NCI-H1417 treated with DMSO at 0.1 percent for 48 hours (cell line): ENCODE data around the gene THADA.

Experiments
- DNase-seq: peaks from one replicate; lab custom pipeline; 2025; lab: John Stamatoyannopoulos, UW

THADA gene

GRCh38 chr2:43323857-43324256 lies 272.0 kb downstream of the THADA start:
- no peak for DNase-seq

GRCh38 chr2:43321446-43321845 lies 274.4 kb downstream of the THADA start:
- no peak for DNase-seq

- no peak for DNase-seq
Measured at GRCh38 chr2:43319541-43319940, 276.3 kb downstream of the THADA start.

- DNase-seq = no peak
Measured at GRCh38 chr2:43318791-43319190, 277.0 kb downstream of the THADA start.

DNA sequence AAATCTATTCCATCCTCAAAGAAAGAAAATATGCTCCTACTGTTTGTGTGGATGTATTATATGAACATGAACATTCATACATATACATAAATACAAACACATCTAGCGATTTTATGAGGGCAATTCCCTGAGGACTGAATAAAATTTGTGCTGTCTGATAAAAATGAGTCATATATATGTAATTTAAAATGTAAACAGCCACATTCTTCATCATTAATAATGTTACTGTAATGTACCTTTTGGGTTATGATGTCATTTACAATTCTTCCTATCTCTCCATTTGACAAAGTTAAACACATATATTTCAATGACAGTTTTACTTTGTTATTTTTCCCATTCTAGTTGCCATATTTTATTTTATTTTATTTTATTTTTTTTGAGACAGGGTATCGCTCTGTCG lies 278.2 kb downstream of the THADA start:
- DNase-seq = no peak

GRCh38 chr2:43317194-43317593 lies 278.6 kb downstream of the THADA start:
- no peak for DNase-seq

DNA sequence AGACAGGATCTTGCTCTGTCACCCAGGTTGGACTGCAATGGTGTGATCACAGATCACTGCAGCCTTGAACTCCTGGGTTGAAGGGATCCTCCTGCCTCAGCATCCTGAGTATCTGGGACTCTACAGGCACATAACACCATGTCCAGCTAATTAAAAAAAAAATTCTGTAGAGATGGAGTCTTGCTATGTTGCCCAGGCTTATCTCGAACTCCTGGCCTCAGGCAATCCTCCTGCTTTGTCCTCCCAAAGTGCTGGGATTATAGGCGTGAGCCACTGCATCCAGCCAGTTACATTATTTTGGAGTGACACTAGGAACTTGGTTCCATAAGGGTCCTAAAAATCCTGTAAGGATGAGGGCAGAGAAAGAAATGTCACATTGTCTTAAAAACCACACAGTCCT lies 280.4 kb downstream of the THADA start:
- DNase-seq = no peak

- DNase-seq = no peak
Measured at GRCh38 chr2:43314299-43314927, 281.4 kb downstream of the THADA start.

- no peak for DNase-seq
Measured at GRCh38 chr2:43313642-43314017, 282.2 kb downstream of the THADA start.

- DNase-seq = no peak
Measured at GRCh38 chr2:43312755-43313641, 282.8 kb downstream of the THADA start.

DNA sequence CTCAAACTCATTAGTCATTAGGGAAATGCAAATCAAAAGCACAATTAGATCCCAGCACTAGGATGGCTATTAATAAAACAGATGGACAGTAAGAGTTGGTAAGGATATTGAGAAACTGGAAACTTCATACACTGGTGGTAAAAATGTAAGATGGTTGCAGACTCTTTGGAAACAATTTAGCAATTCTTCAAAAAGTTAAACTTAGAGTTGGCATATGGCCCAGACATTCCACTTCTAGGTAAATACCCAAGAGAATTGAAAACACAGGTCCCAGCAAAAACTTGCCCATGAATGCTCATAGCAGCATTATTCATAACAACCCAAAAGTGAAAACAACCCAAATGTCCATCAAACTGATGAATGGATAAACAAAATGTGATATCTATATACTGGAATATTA lies 284.6 kb downstream of the THADA start:
- DNase-seq = no peak

DNA sequence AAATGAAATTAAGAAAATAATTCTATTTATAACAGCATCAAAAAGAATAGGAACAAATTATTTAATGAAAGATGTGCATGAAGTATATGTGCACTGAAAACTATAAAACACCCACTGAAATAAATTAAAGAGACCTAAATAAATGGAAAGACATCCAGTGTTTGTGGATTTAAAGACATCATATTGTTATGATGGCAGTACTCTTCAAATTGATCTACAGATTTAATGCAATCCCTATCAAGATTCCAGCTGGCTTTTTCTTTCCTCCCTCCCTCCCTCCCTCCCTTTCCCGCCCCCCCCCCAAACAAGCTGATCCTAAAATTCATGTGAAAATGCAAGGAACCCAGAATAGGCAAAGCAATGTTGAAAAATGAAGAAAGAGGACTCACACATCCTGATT lies 285.9 kb downstream of the THADA start:
- DNase-seq = no peak

- DNase-seq = no peak
Measured at GRCh38 chr2:43307973-43308372, 287.9 kb downstream of the THADA start.

DNA sequence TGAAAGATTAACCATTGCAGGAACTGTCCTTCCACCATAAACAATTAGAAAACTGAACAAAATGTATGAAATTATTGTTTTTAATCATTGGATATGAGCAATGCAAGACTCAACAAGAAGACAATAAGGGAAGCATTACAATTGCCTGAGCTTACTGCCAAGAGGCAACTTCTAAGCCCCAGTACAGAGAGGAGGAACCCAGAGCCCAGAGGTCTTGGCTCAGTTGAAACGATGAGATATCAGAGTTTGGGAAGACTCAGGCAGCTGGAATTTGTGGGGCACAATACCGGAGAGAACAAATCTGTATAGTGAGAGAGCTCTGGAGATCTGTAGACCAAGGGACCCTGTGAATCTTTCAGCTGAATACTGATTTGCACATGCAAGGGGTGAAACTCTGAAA lies 288.8 kb downstream of the THADA start:
- no peak for DNase-seq

DNA sequence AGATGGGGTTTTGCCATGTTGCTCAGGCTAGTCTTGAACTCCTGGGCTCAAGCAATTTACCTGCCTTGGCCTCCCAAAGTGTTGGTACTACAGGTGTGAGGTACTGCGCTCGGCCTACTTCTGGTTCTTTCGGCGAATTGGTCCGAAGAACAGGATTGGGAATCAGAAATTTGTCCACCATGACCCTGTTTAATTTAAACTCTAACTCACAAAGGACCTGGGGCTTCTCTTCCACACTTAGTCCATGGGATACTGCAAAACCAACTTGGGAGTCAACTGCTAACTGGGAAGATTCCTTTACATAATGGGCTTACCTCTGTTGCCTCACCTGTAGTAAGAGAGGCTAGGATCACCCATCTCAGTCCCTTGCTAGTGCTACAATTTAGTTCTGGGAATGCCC lies 289.6 kb downstream of the THADA start:
- DNase-seq = no peak

DNA sequence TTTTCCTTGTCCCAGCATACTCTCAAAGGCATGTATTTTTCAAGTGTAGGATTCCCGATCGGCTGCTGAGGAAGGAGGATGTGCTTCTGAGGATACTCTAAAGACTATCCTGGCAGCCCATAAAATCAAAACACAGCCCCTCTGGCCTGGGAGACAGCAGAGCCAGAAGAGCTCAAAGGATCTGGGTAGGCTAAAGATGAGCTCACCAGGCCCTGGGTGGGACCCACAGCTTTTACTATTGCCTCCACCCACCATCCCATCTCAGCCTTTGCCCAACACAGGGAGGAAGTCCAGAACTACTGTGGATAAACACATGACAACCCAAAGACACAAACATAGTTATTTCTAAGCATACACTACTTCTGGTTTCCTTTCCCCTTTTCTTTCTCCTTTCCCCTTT lies 290.3 kb downstream of the THADA start:
- DNase-seq = no peak

GRCh38 chr2:43305012-43305411 lies 290.8 kb downstream of the THADA start:
- DNase-seq = no peak

DNA sequence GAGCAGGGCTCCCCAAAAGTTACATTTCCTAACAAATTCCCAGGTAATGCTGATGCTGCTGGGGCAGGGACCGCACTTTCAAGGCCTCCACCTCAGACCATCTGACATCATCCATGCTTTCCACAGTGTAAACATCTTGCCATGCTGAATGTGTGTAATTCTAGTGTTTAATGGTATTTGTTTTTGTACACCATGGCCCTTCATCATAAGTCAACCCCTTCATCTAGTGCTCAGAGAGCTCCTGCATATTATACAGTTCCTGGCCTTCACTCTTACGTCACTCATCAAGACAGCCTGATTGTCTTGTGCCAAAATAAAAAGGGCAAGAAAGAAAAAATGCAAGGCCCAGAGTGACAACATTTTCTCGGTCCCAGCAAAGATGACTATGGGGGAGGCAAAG lies 291.9 kb downstream of the THADA start:
- no peak for DNase-seq

GRCh38 chr2:43302961-43303494 lies 292.8 kb downstream of the THADA start:
- no peak for DNase-seq

- no peak for DNase-seq
Measured at GRCh38 chr2:43302182-43302960, 293.5 kb downstream of the THADA start.

DNA sequence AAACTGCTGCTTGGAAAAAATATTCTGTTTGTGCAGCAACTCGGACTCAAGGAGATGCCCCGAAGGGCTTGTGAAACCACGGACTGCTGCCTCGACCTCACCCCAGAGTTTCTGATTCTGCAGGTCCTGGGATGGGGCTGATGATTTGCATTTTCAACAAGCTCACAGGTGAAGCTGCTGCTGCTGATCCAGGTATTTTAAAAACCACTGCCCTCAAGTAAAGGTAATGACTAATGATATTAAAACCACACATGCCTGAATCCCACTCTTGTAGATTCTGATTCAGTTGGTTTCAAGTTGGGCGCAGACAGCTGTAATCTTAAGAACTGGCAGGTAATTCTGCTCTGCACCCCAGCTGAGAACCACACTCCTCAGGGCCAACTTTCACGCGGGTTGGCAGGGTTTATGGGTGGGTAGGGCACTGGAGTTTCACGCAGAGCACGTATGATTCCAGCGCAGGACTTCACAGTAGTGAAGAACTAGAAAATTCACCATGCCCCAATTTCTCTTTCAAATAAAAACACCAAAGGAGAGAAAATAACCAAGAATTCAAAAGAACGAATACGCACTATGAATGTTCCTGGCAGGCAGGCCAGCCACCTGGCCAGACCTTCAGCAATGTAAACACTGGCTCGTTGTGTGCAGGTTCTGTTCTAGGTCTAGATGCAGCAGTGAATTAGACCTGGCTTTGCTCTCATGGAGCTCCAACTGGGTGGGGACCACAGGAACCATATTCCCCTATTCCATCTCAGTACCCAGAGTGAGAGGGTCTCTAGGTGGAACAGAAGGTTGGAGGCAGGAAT lies 294.9 kb downstream of the THADA start:
- DNase-seq = no peak

DNA sequence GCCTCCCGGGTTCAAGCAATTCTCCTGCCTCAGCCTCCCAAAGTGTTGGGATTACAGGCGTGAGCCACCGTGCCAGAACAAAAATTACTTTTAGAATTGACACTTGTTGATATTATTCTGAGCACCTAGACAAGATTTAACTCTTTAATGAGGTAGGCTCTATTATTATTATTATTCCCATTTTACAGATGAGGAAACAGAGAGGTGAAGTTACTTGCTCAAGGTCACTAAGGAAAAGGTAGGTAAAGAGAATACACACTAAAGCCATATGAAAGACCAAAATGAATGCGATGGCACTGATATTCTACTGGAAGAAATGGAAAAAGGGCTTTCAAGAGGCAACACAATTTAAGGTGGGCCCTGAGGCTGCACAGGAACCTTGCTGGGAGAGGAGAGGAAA lies 295.6 kb downstream of the THADA start:
- DNase-seq = no peak
